ENCODE data around the gene CRADD.

Gene CRADD

GRCh38 chr12:93812626-93813025 lies 135.5 kb downstream of the CRADD start:
- TF ChIP-seq POLR2A (IDR thresholded peaks at IDR 0.05; ENCODE audit: low read depth, low read length) = no peak
- FAIRE-seq = no peak

GRCh38 chr12:93813186-93813585 lies 136.0 kb downstream of the CRADD start:
- FAIRE-seq = no peak
- TF ChIP-seq POLR2AphosphoS5 (IDR thresholded peaks at IDR 0.05; ENCODE audit: low read depth, low read length) = no peak
- TF ChIP-seq TAF1 (IDR thresholded peaks at IDR 0.05; ENCODE audit: borderline replicate concordance, low read depth, low read length) = no peak
- TF ChIP-seq POLR2A (IDR thresholded peaks at IDR 0.05; ENCODE audit: low read depth, low read length) = no peak
- no peak for DNase-seq (ENCODE audit: insufficient read length)

More at GRCh38 chr12:93812626-93813025, 135.5 kb downstream of the CRADD start:
- no peak for DNase-seq (ENCODE audit: insufficient read length)

GRCh38 chr12:93813972-93814821 lies 137.0 kb downstream of the CRADD start:
- FAIRE-seq (no peak), DNase-seq (ENCODE audit: insufficient read length) (no peak)
- no peak for TF ChIP-seq POLR2AphosphoS5 (IDR thresholded peaks at IDR 0.05; ENCODE audit: low read depth, low read length)
- no peak for TF ChIP-seq POLR2A (IDR thresholded peaks at IDR 0.05; ENCODE audit: low read depth, low read length)
- TF ChIP-seq TAF1 (IDR thresholded peaks at IDR 0.05; ENCODE audit: borderline replicate concordance, low read depth, low read length) = no peak

DNA sequence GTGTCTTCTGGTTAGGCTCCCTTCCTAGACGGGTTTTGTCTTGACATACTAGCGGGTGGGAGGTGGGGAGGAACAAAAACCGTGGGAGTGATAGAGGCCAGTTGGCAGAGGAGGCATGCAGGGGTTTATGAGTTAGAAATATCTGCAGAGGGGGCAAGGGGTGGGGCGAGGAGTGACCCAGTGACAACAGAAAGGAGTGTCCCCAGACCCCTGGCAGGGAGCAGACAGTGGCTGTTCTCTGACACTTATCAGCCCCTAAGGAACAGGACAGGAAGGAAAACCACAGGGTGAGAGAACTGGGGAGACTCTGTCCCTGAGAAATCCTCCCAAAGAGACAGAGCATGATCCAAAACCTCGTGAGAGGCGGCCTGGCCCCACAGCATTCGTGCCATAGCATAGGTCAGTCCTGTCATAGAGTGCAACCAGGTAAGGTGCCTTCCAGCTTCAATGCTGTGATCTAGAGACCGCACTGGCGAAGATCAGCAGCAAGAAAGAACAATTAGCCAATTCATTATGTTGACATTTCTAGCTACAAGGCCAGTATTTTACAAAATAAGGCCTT lies 141.4 kb downstream of the CRADD start:
- no peak for TF ChIP-seq TAF1 (IDR thresholded peaks at IDR 0.05; ENCODE audit: borderline replicate concordance, low read depth, low read length)
- TF ChIP-seq POLR2AphosphoS5 (IDR thresholded peaks at IDR 0.05; ENCODE audit: low read depth, low read length) = no peak
- TF ChIP-seq POLR2A (IDR thresholded peaks at IDR 0.05; ENCODE audit: low read depth, low read length) = no peak
- FAIRE-seq (no peak), DNase-seq (ENCODE audit: insufficient read length) (no peak)

- TF ChIP-seq POLR2A (IDR thresholded peaks at IDR 0.05; ENCODE audit: low read depth, low read length) (no peak), POLR2AphosphoS5 (IDR thresholded peaks at IDR 0.05; ENCODE audit: low read depth, low read length) (no peak), TAF1 (IDR thresholded peaks at IDR 0.05; ENCODE audit: borderline replicate concordance, low read depth, low read length) (no peak)
- no peak for DNase-seq (ENCODE audit: insufficient read length)
Measured at GRCh38 chr12:93819050-93819491, 141.9 kb downstream of the CRADD start.

DNA sequence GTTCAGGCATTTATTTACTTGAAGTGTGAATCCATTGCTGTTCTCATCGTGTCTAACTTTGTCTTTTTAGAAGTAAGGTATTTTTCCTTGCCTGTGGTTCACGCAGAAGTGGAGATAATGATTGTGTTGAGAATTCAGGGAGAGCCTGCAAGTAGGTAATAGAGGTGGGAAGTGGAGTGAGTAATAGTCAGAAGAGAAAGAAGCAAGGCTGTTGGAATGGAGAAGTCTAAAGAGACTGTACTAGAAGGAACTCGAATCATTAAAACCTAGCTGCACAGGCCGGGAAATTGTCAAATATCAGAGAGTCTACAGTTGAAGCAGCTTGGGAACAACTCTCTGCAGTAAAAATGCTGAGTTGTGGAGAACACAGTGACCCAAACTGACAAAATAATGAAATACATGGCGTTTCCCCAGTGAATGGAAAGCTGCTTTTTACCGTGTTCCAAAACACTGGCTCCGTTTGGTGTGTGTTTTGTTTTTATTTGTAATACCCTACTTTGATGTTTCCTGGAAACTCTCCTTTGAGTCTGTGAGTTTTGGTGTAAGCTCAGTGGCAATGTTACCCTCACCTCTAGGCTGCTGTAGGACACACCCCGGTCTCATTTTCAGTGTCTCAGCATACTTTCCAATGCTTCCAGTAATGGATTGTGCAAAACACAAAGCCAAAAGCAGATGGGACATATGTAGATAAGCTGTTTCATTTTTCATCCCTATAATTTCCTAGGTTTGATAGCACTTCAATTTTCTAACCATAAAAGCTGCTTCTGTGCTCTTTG lies 146.6 kb downstream of the CRADD start:
- TF ChIP-seq POLR2A (IDR thresholded peaks at IDR 0.05; ENCODE audit: low read depth, low read length) (no peak), POLR2AphosphoS5 (IDR thresholded peaks at IDR 0.05; ENCODE audit: low read depth, low read length) (no peak), TAF1 (IDR thresholded peaks at IDR 0.05; ENCODE audit: borderline replicate concordance, low read depth, low read length) (no peak)
- no peak for DNase-seq (ENCODE audit: insufficient read length)
- FAIRE-seq = no peak

More at GRCh38 chr12:93819050-93819491, 141.9 kb downstream of the CRADD start:
- no peak for FAIRE-seq

- TF ChIP-seq TAF1 (IDR thresholded peaks at IDR 0.05; ENCODE audit: borderline replicate concordance, low read depth, low read length) = no peak
- TF ChIP-seq POLR2AphosphoS5 (IDR thresholded peaks at IDR 0.05; ENCODE audit: low read depth, low read length) = no peak
- no peak for TF ChIP-seq POLR2A (IDR thresholded peaks at IDR 0.05; ENCODE audit: low read depth, low read length)
- FAIRE-seq (no peak), DNase-seq (ENCODE audit: insufficient read length) (no peak)
Measured at GRCh38 chr12:93824514-93825500, 147.6 kb downstream of the CRADD start.

DNA sequence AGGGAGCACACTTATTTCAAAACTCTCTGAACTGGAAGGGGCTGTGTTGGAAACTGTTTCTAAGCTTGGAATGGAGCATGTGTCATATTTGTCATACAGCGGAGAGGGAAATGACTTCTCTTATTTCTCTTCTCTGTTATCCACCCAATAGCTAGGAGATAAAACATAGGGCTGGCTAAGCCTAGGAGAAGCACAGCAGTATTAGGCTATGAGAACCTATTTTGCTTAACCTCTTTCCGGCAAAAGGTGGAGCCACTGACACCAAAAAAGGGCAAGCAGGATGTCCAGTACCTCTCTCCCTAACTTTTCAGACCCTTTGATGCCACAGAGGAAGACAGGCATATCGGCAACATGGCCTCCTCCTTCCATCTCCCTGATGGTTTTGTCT lies 148.3 kb downstream of the CRADD start:
- DNase-seq (ENCODE audit: insufficient read length) (no peak), FAIRE-seq (no peak)
- TF ChIP-seq POLR2A (IDR thresholded peaks at IDR 0.05; ENCODE audit: low read depth, low read length) = no peak
- TF ChIP-seq TAF1 (IDR thresholded peaks at IDR 0.05; ENCODE audit: borderline replicate concordance, low read depth, low read length) = no peak
- no peak for TF ChIP-seq POLR2AphosphoS5 (IDR thresholded peaks at IDR 0.05; ENCODE audit: low read depth, low read length)

DNA sequence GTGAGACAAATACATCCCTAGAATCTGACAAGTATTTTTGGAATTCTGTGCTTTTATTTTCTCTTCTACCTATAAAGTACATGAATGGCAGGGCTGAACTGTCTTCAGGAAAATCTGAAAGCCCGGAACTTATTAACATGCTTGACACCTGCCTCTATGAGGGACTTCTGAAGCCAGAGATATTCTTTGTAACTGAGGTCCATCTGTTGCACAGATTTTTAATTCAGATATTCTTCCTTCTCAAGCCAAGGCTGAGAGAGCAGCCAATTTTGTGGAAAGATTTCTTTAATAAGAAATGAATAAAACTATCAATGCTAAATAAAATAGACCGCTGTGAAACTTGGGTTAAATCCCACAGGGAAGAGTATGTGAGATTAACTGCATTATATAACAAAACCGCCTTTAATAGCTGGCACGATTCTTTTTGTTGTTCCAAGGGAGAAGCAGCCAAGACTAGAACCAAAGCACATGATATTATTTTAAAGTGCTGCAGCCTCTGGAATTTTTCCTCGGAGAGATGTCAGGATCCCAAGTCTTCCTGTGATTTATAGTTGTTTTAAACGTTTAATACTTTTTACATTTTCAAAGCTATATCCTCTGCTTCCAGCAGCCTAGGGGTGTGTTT lies 148.9 kb downstream of the CRADD start:
- FAIRE-seq = no peak
- DNase-seq (ENCODE audit: insufficient read length) = no peak
- TF ChIP-seq POLR2A (IDR thresholded peaks at IDR 0.05; ENCODE audit: low read depth, low read length) (no peak), POLR2AphosphoS5 (IDR thresholded peaks at IDR 0.05; ENCODE audit: low read depth, low read length) (no peak), TAF1 (IDR thresholded peaks at IDR 0.05; ENCODE audit: borderline replicate concordance, low read depth, low read length) (no peak)

DNA sequence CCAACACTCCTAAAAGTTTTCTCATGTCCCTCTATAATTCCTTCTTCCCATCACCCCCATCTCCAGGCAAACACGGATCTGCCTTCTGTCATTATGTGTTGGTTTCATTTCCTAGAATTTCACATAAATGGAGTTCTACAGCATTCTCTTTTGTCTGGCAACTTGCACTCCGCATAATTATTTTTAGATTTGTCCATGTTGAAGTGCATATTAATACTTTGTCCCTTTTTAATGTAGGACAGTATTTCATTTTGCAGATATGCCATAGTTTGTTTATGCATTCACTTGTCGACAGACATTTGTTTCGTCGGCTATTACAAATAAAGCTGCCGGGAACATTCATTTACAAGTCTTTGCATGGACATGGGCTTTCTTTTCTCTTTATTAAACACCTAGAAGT lies 150.0 kb downstream of the CRADD start:
- no peak for FAIRE-seq
- DNase-seq (ENCODE audit: insufficient read length) = no peak
- TF ChIP-seq POLR2A (IDR thresholded peaks at IDR 0.05; ENCODE audit: low read depth, low read length) (no peak), TAF1 (IDR thresholded peaks at IDR 0.05; ENCODE audit: borderline replicate concordance, low read depth, low read length) (no peak), POLR2AphosphoS5 (IDR thresholded peaks at IDR 0.05; ENCODE audit: low read depth, low read length) (no peak)

All from GM12892 (cell line).